Natural killer cell (primary cell): ENCODE data around the gene CYP4F3. TPM values are rescaled to one million over a fixed set of nuclear protein-coding genes. Genes with fewer than 3 reads are reported as not detected.

Experiments
- ATAC-seq, 3 donors: fragments of 150-1000 bp in 2 of 3; fragments of 200-7000 bp in 1 of 3; cut with Tn5 transposase; 1 replicate in 1 of 3; 2 replicates in 2 of 3; pipeline ENCODE4 v1.10.0; 2021; ENCODE audit warnings: mild to moderate bottlenecking in 2 of 3, moderate library complexity in 2 of 3
- DNase-seq, 2 donors: peaks; one replicate each; pipeline versions ENCODE4 v3.0.0 to v3.0.0-alpha.2; 2013 to 2021; ENCODE audit warnings: mixed read lengths in 1 of 2
- H3K27ac ChIP-seq: one replicate; pipeline ENCODE4 v1.5.1; 2013; ENCODE audit warnings: mild to moderate bottlenecking, low read length
- H3K27me3 ChIP-seq: one replicate; pipeline ENCODE4 v1.6.1; 2013; ENCODE audit warnings: low read length; ENCODE audit not compliant: control insufficient read depth, insufficient read depth
- H3K36me3 ChIP-seq: one replicate; pipeline ENCODE4 v1.6.1; 2013; ENCODE audit warnings: low read length; ENCODE audit not compliant: control insufficient read depth, insufficient read depth
- H3K4me1 ChIP-seq: one replicate; pipeline ENCODE4 v1.6.1; 2013; ENCODE audit warnings: low read length; ENCODE audit not compliant: control insufficient read depth, insufficient read depth
- H3K4me3 ChIP-seq: one replicate; pipeline ENCODE4 v1.5.1; 2013; ENCODE audit warnings: low read length
- H3K9me3 ChIP-seq: one replicate; pipeline ENCODE4 v1.6.1; 2013; ENCODE audit warnings: low read length; ENCODE audit not compliant: control insufficient read depth, insufficient read depth
- H3K27ac Mint-ChIP-seq, 2 donors: one replicate each; pipeline ENCODE4 v1.8.0; 2022; ENCODE audit warnings: mild to moderate bottlenecking in 2 of 2, mixed read lengths in 2 of 2, moderate library complexity in 1 of 2
- H3K27me3 Mint-ChIP-seq, 2 donors: one replicate each; pipeline ENCODE4 v1.8.0; 2022; ENCODE audit warnings: low read depth in 2 of 2, mixed read lengths in 2 of 2
- H3K36me3 Mint-ChIP-seq: one replicate; pipeline ENCODE4 v1.8.0; 2022; ENCODE audit warnings: mixed read lengths
- H3K4me1 Mint-ChIP-seq, 2 donors: one replicate each; pipeline ENCODE4 v1.8.0; 2022; ENCODE audit warnings: mixed read lengths in 2 of 2
- H3K4me3 Mint-ChIP-seq: one replicate; pipeline ENCODE4 v1.8.0; 2022; ENCODE audit warnings: mild to moderate bottlenecking, moderate library complexity, mixed read lengths
- H3K9me3 Mint-ChIP-seq, 2 donors: one replicate each; pipeline ENCODE4 v1.8.0; 2022; ENCODE audit warnings: mixed read lengths in 2 of 2
- CTCF ChIP-seq: fragments of 200-600 bp; IDR thresholded peaks from one replicate; pipeline ENCODE4 v1.8.0; 2022; ENCODE audit warnings: antibody characterized with exemption
- WGBS: methylation state at CpG from one replicate; pipeline ENCODE4 v1.1.7; 2013; ENCODE audit warnings: missing lambda C conversion rate; ENCODE audit not compliant: insufficient coverage; 5-methylcytosine and 5-hydroxymethylcytosine counted together
- intact Hi-C: fragments of 100-400 bp; cut with micrococcal nuclease; formaldehyde crosslinking; loops from one replicate; pipeline ENCODE4 v1.14.2; 2022
- total RNA-seq, 4 donors: library from RNA; stranded (reverse); fragments of 120-200 nt in 1 of 4; gene quantifications; one replicate each; pipeline versions ENCODE4 v1.2.3 to v1.2.4, GENCODE V29; 2013 to 2022

Gene CYP4F3
- total RNA-seq, 3 donors from 2014 or later (not counting 1 experiment from before 2014, with no cell fraction given), result 0.07 to 3.4 TPM; not detected in 1

- WGBS, result 75% methylated on average over 2 of the region's 2 CpGs
- H3K36me3 Mint-ChIP-seq, result no peaks in the 10 kb centered on the region
- Histone ChIP-seq H3K4me1 (no peaks in the 10 kb centered on the region), H3K27ac (no peak overlapping the region), H3K36me3 (no peaks in the 10 kb centered on the region), H3K4me3 (no peak overlapping the region), H3K27me3 (no peaks in the 10 kb centered on the region), H3K9me3 (no peaks in the 10 kb centered on the region)
- intact Hi-C loops, result loop anchor here (10.0 kb wide), 1 partner anchor 769 kb away; no protein-coding TSS in a partner anchor
- no peak for TF ChIP-seq CTCF
- H3K27me3 Mint-ChIP-seq, result peaks cover 9 to 15% of the 10 kb centered on the region in 2 donors
- DNase-seq (no peak), ATAC-seq (no peak)
- no peak overlapping the region for H3K27ac Mint-ChIP-seq
- H3K4me3 Mint-ChIP-seq, result no peak overlapping the region
- H3K9me3 Mint-ChIP-seq, result no peaks in the 10 kb centered on the region
- peaks cover 6 to 8% of the 10 kb centered on the region in 2 donors for H3K4me1 Mint-ChIP-seq
These were observed 4.7 kb upstream of the CYP4F3 start for GRCh38 chr19:15636026-15636425.

DNA sequence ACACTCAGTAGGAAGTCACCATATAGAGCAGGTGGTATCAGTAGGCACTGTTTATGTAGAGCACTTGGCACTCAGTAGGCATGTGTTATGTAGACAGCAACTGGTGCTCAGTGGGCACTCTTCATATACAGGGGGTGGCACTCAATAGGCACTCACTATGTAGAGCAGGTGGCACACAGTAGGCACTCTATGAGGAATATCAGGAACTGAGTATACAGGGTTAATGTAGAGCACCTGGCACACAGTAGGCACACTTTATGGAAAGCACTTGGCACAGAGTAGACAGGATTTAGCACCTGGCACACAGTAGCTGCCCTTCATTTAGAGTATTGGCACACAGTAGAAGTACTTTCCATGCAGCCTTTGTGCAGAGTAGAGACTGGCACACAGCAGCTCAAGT lies 1.1 kb upstream of the CYP4F3 start:
- intact Hi-C loops, result loop anchor here (10.0 kb wide), 1 partner anchor 765 kb away; no protein-coding TSS in a partner anchor
- DNase-seq (no peak), ATAC-seq (no peak)
- Mint-ChIP-seq H3K36me3 (no peaks in the 10 kb centered on the region), H3K4me3 (no peak overlapping the region), H3K9me3 (no peaks in the 10 kb centered on the region), H3K27me3 (peaks cover 9 to 11% of the 10 kb centered on the region in 2 donors), H3K27ac (no peak overlapping the region), H3K4me1 (no peaks in the 10 kb centered on the region)
- Histone ChIP-seq H3K27me3 (no peaks in the 10 kb centered on the region), H3K4me1 (peaks cover 13% of the 10 kb centered on the region), H3K4me3 (no peak overlapping the region), H3K9me3 (no peaks in the 10 kb centered on the region), H3K36me3 (no peaks in the 10 kb centered on the region), H3K27ac (no peak overlapping the region)
- TF ChIP-seq CTCF, result no peak

GRCh38 chr19:15640904-15641597 lies 354 bp downstream of the CYP4F3 start:
- intact Hi-C loops, result no loop called here
- Mint-ChIP-seq H3K27ac (no peak overlapping the region), H3K27me3 (peaks cover 4 to 7% of the 10 kb centered on the region in 2 donors), H3K9me3 (no peaks in the 10 kb centered on the region), H3K4me1 (no peaks in the 10 kb centered on the region), H3K36me3 (no peaks in the 10 kb centered on the region), H3K4me3 (no peak overlapping the region)
- WGBS, result 72% methylated on average over 12 of the region's 12 CpGs
- H3K36me3 ChIP-seq, result no peaks in the 10 kb centered on the region
- no peak for ATAC-seq
- no peaks in the 10 kb centered on the region for H3K27me3 ChIP-seq
- H3K4me1 ChIP-seq, result peaks cover 13% of the 10 kb centered on the region
- no peak for TF ChIP-seq CTCF
- H3K4me3 ChIP-seq, result no peak overlapping the region
- no peak for DNase-seq
- H3K27ac ChIP-seq, result no peak overlapping the region
- H3K9me3 ChIP-seq, result no peaks in the 10 kb centered on the region
